Activated naive CD4-positive, alpha-beta T cell treated with Interleukin-2 at 50 U/mL for 16 hours (primary cell): ENCODE measurements around the gene ST3GAL5.
"Not testable (repeated sequence)": the region's sequence is repeated elsewhere in the genome, so short reads cannot be mapped to it uniquely, and the experiment has no call there.

Source experiments
- DNase-seq: peaks from one replicate; pipeline ENCODE4 v3.0.0-alpha.2; 2020

The ST3GAL5 gene

GRCh38 chr2:85829394-85829793 is 59.4 kb downstream of the ST3GAL5 start:
- not testable (repeated sequence) for DNase-seq

DNA sequence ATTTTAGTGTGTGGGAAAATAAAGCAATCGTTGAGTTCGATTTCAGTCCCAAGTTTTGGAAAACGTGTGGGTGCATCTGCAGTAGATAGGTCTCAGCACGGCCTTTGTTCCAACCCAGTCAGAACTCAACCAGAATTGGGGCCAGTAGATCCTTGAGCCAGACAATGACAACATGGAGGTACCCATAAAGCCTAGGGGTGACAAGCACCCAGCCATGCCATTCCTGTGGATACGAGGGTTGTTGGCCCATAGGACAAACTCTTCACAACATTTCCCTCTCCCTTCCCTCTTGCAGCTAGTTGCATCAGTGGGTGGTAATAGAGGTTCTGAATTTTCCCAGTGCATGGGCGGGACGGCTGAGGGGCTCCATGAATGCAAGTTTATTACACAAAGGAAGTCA is 60.1 kb downstream of the ST3GAL5 start:
- DNase-seq, result no peak

DNA sequence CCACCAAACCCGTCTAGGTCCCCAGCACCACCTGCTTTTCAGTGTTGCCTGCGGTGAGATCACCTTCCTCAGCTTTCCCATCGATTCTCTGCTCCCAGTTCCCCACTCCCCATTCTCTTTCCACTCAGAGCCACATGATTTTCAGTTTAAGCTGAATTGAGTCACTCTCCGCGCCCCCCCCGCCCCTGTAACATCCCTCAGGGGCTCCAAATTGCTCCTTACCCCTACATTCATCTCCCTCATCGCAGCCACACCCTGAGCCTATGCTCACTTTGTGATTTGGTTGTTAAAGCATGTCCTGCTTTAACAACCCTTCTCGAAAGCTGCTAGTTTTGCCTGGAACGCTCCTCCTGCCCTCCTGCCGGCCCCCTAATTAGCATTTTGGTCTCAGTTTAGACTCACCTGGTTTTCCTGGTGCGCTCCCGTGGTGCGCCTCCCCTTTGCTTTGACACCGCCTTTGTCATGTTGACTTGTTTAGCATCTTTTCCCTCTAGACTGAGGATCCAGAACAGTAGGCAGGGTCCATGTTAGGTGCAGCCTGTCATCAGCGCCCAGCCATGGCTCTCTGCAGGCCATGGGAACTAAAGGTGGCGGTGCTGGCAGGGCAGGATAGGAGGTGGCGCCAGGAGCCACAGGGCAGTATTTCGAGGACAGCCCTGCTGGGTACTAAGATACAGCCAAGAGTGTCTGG is 60.8 kb downstream of the ST3GAL5 start:
- DNase-seq, result no peak

- peak; percentile 85 for DNase-seq
Observed at GRCh38 chr2:85826990-85827878, 61.6 kb downstream of the ST3GAL5 start.

DNA sequence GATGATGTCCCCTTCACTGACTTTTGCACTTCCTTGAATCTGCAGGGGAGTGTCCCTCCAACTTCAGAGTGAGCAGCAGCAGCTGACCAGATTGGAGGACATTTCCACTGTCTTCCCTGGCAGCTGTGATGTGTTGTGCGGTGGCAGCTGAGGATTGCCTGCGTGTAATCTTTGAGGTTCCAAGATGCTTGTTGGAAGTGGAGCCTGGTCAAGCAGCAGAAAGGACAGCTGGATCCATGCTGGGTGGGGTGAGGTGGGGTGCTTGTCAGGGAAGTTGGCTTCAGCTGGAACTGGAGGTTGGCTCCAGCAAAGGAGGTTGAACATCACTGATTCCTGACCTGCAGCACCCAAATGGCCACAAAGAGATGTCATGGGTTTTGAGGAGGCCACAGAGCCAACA is 64.8 kb downstream of the ST3GAL5 start:
- DNase-seq, result no peak

- DNase-seq, result no peak
Observed at GRCh38 chr2:85822766-85823165, 66.0 kb downstream of the ST3GAL5 start.

DNA sequence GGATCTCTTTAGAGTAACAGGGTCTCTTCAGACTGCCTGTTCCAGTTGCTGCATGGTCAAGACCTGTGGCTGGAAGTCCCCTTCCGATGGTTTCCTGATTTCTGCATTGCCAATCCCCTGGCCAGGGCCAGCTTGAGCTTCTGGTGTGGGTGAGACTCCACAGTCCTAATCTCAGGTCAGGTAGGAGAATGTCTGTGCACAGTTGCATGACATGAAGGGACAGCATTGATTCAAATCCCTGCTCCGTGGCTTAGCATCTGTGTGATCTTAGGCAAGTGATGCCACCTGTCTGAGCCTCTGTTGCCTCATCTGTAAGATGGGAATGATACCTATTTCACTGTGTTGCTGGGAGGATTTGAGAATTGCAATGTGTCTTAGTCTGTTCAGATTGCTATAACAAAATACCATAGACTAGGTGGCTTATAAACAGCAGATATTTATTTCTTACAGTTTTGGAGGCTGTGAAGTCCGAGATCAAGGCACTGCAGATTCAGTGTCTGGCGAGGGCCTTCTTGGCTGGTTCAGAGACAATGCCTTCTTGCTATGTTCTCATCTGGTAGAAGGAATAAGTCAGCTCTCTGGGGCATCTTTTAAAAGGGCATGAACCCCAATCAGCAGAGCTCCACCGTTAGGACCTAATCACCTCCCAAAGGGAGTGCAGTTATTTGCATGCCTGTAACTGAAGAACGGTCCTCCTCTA is 68.8 kb downstream of the ST3GAL5 start:
- DNase-seq, result no peak

DNA sequence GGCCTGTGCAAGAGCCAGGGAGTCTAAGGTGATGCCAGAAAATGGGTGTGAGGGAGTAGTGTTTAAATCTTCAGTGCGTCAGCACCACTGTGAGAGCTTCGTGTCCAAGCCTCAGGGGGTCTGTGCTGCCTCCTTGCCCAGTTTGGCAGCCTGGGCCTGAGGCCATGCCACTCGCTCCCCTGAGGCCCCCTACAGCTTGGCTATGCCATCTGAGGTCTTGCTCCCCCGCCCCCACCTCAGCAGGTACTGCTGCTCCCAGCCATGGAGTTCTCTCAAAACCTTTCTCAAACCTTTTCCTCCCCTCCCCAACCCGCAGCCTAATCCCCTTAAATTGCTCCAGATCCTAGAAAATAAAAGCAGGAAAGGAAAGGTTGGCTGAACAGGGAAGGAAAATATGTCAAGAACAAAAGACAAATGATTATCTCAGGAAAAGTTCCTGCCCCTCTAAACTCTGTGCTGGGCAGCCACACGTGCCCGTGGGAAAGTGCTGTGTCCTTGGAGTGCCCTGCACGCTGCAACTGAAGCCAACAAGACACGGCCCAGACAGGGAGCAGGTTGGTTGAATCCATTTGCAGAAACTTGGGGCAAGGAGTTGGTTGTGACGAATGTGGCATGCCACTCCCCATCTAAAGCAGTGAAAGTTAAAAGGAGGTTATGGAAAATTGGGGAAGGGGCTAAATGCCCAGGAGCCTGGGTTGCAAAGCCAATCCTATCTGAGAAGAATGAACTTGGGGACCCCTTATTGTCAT is 73.8 kb downstream of the ST3GAL5 start:
- DNase-seq, result no peak

DNA sequence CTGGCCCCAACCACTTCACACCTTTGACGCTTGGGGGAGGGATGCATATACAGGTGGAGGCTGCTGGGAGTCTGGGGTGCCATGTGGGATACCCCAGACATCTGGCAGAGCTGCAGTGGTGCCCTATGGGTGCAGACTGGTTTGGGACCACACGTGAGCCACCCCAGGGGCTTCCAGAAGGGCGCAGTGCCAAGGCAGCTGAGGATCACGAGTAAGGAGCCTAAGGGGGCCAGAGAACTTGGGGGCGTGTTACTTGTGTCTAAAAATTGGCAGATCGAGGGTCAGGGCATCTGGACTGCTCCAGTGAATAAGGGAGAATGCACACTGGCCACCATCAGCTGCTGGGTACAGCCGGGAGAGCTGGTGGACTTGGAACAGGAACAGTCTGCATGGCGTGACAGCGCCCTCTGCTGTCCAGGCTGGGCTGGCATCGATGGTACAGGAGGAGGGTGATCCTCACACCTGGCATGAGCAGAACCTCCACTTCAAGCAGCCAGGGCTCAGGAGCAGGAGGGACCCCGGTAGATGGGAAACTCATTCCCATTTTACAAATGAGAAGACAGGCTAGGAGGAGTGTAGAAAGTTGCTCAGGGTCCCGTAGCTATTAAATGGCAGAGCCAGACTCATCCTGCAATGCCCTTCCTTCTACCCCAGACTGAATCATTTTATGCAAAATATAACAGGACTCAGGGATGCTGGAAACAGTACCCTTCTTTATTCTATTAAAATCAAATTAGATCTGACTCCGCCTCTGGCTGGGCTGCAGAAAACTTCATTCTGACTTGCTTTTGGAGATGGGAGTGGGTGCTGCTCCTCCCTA is 74.6 kb downstream of the ST3GAL5 start:
- DNase-seq, result peak; percentile 80

GRCh38 chr2:85813211-85813981 is 75.4 kb downstream of the ST3GAL5 start:
- no peak for DNase-seq

DNA sequence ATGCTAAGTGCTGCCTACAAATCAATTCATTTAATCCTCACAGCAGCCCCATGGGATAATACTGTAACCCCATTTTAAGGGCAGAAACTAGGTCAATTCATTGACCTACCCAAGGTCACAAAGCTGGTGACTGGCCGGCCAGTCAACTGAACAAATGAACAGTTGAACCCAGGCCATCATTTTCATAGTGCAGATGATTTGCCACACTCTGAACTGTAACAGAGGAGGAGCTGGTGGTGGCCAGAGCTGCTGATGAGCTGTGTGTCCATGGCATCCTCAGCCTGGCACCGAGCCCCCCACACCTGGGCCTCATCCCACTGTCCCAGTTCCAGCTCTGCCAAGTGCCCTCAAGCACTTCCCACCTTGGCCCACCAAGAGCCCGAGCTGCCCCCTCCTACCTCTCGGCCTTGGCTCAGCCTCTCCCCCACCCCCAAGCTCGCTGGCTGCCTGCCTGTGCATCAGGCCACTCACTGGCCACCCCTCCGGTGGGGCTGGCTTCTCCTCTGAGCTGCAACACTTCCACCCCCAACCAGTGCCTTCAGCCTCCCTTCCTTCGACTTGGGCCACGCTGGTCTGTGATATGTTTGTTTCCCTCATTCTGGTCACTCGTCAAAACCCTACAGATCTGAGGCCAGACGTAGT is 76.6 kb downstream of the ST3GAL5 start:
- no peak for DNase-seq

- no peak for DNase-seq
Observed at GRCh38 chr2:85811180-85812093, 77.4 kb downstream of the ST3GAL5 start.

DNA sequence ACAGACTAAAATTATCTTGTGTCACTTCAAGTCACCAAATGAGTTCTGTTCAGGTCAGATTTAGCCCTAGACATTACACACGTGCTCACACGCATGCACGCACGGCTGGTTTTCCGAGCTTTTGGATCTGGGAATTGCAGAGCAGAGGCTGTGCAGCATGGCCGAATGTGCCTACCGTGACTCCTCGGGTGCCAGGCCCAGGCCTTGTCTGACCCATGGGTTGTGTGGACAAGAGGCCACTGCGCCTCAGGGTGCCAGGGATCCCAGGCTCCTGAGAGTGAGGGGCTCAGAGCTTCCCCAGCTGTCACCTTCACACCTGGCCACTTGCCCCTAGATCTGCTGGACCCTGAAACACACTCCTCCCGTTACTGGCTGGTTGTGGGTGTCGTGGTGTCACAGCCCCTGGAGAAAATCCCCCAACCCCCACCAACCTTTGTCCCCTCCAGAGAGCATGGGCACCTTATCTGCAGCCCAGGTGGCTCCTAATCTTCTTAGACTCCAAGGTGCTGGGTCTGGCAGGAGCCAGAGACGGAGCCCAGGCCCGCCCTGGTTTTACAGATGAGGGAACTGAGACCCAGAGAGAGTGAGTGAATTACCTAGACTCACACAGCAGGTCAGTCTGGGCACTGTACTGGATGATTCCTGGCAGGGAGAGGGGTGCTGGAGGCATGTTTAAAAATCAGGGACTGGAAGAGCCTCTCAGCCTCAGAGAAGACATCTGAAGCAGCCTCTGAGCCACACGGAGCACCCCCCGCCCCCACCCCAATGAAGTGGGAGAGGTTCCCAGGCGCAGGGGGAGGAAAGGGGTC is 78.2 kb downstream of the ST3GAL5 start:
- DNase-seq, result no peak

- no peak for DNase-seq
Observed at GRCh38 chr2:85807756-85808155, 81.0 kb downstream of the ST3GAL5 start.

DNA sequence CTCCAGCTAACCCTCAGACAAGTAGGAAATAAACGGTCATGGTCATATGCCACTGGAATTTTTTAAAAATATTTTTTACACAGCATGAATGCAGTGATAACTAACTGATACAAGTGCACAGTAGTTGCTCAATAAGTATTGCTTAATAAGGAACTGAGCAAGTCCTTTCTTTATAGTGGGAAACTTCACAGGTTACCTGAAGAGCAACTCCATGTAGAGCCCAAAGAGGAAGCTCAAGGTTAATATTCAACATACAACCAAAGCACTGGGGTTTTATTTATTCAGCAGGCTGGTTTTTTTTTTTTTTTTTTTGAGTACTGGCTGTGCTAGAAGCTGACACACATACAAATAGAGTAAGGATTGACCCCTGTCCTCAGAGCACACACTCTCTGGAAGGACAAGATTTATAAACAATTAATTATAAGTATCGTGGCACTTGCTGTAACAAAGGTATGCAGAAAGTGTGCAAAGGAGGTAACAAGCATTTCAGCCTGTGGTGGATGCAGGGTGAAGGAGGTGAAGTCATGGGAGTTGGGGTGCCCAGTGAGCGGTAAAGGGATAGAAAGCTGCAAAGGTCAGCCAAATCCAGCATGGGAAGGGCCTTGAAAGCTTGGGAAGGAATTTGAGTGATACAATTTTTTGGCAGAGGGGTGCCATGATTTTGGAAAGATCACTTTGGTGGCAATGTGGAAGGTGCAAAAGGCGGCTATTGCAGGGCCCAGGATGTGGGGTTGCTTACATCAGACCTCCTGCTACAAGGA is 82.3 kb downstream of the ST3GAL5 start:
- no peak for DNase-seq

- no peak for DNase-seq
Observed at GRCh38 chr2:85804583-85804982, 84.2 kb downstream of the ST3GAL5 start.

- no peak for DNase-seq
Observed at GRCh38 chr2:85803704-85804425, 84.9 kb downstream of the ST3GAL5 start.
